Kidney (tissue), 14 donors: ENCODE data around the gene PRKCZ. TPM values are rescaled to one million over a fixed set of nuclear protein-coding genes. Genes with fewer than 3 reads are reported as not detected.

ENCODE experiments used
- DNase-seq, 5 donors: peaks; one replicate each; pipeline ENCODE4 v3.0.0-alpha.2; 2013 to 2020
- FAIRE-seq: peaks from 2 replicates; lab custom pipeline; 2012; peaks lifted over from hg19 to GRCh38; lab: Jason Lieb, UNC
- H3K27ac ChIP-seq, 2 donors: one replicate each; pipeline ENCODE4 v1.7.0; 2013; ENCODE audit warnings: low read depth in 2 of 2, low read length in 2 of 2, inconsistent platforms in 1 of 2
- H3K27me3 ChIP-seq: one replicate; pipeline ENCODE4 v1.7.1; 2013; ENCODE audit warnings: low read length, inconsistent platforms; ENCODE audit not compliant: control insufficient read depth, insufficient read depth
- H3K36me3 ChIP-seq, 3 donors: one replicate each; pipeline versions ENCODE4 v1.7.0 to v1.7.1; 2013; ENCODE audit warnings: low read length in 3 of 3, control low read depth in 1 of 3, inconsistent platforms in 1 of 3; ENCODE audit not compliant: insufficient read depth in 3 of 3, control insufficient read depth in 2 of 3
- H3K4me1 ChIP-seq, 3 donors: one replicate each; pipeline versions ENCODE4 v1.7.0 to v1.7.1; 2013; ENCODE audit warnings: low read length in 3 of 3, inconsistent platforms in 1 of 3, low read depth in 1 of 3; ENCODE audit not compliant: control insufficient read depth in 2 of 3, insufficient read depth in 2 of 3
- H3K4me3 ChIP-seq, 3 donors: one replicate each; pipeline versions ENCODE4 v1.7.0 to v1.8.1; 2013; ENCODE audit warnings: low read length in 3 of 3, control low read depth in 1 of 3, inconsistent platforms in 1 of 3
- H3K9ac ChIP-seq, 3 donors: one replicate each; pipeline versions ENCODE4 v1.7.0 to v1.7.1; 2013; ENCODE audit warnings: low read length in 3 of 3, control low read depth in 1 of 3, inconsistent platforms in 1 of 3
- H3K9me3 ChIP-seq, 3 donors: one replicate each; pipeline versions ENCODE4 v1.7.0 to v1.7.1; 2013; ENCODE audit warnings: low read length in 3 of 3, control low read depth in 1 of 3, inconsistent platforms in 1 of 3; ENCODE audit not compliant: control insufficient read depth in 2 of 3, insufficient read depth in 1 of 3
- intact Hi-C: fragments of 100-400 bp; cut with DNase I; formaldehyde crosslinking; loops from one replicate; pipeline ENCODE4 v1.11.1; 2022
- polyA plus RNA-seq: library from polyadenylated mRNA; stranded (reverse); fragments of 350-450 nt; fragmentation: Illumina TruSeq; extraction: RNeasy Lipid Tissue Mini Kit (QIAGEN cat#74804); gene quantifications from one replicate; pipeline ENCODE4 v1.2.3, GENCODE V29; 2014; ENCODE audit warnings: low read depth, low replicate concordance; ENCODE audit not compliant: insufficient read depth
- total RNA-seq: library from RNA; stranded (reverse); fragmentation: NEBNext Ultra II Directional; extraction: Animal tissue kit (Norgen Biotek cat#: 25700); gene quantifications from one replicate; pipeline ENCODE4 v1.2.1, GENCODE V29; 2021
- TF ChIP-seq, protein P1 (sequence below): IDR thresholded peaks from 3 replicates; pipeline ENCODE4 v1.5.1; 2012; ENCODE audit warnings: mild to moderate bottlenecking, moderate library complexity, borderline replicate concordance; ENCODE audit not compliant: insufficient read depth; ENCODE audit errors: extremely low read depth
- donor health status: control.
- donor health status: control.
- donor health status: control.
- donor health status: control.
- donor health status: control.
- donor health status: DM: yes; HTN: yes; CAD: no.
- donor health status: Normal renal cell carcinoma (clear cell type).

PRKCZ gene
- total and polyA plus RNA-seq, 2 donors from 2014 or later: 24.7 to 42.4 TPM

DNA sequence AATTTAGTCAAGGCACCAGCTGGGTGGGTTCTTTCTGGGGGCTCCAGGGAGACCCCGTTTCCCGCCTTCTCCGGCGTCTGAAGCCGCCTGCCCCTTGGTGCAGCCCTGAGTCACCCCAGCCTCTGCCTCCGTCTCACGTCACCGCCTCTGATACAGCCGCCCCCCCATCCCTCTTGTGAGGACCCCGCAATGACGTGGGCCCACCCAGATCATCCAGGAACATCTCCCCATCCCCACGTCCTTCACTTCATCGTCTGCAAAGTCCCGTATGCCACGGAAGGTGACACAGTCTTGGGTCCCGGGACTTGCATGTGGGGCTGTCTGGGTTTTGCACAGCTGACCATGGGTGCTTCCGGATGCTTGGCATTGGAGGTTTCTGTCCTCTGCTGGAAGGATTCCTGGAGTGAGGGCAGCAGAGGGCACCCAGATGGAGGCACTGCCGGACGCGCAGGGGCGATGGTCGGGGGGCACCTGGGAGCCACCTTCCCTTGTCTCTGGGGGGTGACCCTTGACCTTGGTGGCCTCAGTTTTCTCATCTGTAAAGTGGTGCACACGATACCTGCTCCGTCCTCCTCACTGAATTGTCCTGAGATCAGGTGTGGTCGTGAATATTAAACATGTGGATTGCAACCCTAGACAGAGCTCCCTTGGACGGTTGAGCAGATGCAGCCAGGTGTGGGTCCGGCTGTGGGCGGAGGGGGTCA, 58.8 kb downstream of the PRKCZ start:
- Histone ChIP-seq H3K27ac (no peak overlapping the region), H3K4me3 (no peak overlapping the region), H3K4me1 (peaks cover 0 to 9% (median 9%) of the 10 kb centered on the region in 3 donors), H3K9me3 (no peaks in the 10 kb centered on the region), H3K27me3 (no peaks in the 10 kb centered on the region), H3K9ac (no peak overlapping the region), H3K36me3 (no peaks in the 10 kb centered on the region)
- DNase-seq (peak in 1 of 5 donors; percentile 52), FAIRE-seq (no peak)
- intact Hi-C loops: no loop called here
- TF ChIP-seq, protein P1, sequence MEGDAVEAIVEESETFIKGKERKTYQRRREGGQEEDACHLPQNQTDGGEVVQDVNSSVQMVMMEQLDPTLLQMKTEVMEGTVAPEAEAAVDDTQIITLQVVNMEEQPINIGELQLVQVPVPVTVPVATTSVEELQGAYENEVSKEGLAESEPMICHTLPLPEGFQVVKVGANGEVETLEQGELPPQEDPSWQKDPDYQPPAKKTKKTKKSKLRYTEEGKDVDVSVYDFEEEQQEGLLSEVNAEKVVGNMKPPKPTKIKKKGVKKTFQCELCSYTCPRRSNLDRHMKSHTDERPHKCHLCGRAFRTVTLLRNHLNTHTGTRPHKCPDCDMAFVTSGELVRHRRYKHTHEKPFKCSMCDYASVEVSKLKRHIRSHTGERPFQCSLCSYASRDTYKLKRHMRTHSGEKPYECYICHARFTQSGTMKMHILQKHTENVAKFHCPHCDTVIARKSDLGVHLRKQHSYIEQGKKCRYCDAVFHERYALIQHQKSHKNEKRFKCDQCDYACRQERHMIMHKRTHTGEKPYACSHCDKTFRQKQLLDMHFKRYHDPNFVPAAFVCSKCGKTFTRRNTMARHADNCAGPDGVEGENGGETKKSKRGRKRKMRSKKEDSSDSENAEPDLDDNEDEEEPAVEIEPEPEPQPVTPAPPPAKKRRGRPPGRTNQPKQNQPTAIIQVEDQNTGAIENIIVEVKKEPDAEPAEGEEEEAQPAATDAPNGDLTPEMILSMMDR: no peak

DNA sequence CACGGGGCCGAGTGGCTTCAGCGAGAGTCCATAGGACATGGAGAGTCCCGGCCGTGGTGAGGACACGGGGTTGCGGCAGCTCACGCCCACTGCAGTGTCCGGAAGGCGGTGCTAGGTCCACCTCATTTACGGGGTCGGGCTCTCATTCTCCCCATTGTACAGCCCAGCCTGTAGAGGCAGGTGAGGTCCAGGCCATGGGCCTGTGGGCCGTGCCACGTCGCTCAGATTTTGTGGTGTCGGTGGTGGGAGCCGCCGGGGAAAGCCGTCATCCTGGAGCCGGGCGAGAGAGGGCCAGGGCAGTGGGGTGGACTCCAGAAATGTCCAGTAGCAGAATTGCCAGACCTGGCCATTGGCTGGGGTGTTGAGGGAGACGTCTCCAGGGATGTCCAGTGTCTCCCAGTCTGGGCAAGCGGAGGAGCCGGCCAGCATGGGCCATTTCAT, 59.4 kb downstream of the PRKCZ start:
- Histone ChIP-seq H3K9me3 (no peaks in the 10 kb centered on the region), H3K27me3 (no peaks in the 10 kb centered on the region), H3K4me3 (no peak overlapping the region), H3K9ac (no peak overlapping the region), H3K36me3 (no peaks in the 10 kb centered on the region), H3K27ac (no peak overlapping the region), H3K4me1 (peaks cover 0 to 5% (median 3%) of the 10 kb centered on the region in 3 donors)
- no peak for FAIRE-seq
- TF ChIP-seq, protein P1: no peak
- intact Hi-C loops: no loop called here
- peak in 1 of 5 donors; percentile 68 for DNase-seq

DNA sequence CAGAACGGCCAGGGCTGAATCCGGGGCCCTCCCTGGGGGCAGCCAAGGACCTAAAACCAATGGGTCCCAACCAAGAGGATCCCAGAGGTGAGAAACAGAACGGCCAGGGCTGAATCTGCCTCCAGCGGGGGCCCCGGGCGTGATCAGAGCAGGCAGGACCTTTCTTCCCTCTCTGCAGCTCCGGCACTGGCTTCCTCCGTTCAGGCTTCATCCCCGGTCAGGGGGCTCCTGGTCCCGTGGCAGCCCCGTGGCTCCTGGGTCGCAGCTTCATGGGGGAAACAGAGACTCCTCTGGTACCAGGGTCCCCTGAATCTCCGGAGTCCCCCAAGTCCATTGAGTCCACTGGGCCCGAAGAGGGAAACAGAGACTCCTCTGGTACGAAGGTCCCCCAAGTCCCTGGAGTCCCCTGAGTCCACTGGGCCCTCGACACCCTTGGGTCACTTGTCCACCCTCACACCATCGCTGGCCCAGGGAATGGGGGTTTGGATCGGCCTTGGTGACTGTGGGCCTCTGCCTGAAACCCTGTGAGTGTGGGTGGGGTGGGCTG, 60.1 kb downstream of the PRKCZ start:
- no peaks in the 10 kb centered on the region for H3K9me3 ChIP-seq
- no peak for FAIRE-seq

More for the DNA sequence above, 60.1 kb downstream of the PRKCZ start:
- no peak overlapping the region for H3K27ac ChIP-seq
- no peaks in the 10 kb centered on the region for H3K27me3 ChIP-seq
- no peaks in the 10 kb centered on the region for H3K4me1 ChIP-seq
- H3K4me3 ChIP-seq: no peak overlapping the region
- TF ChIP-seq, protein P1: no peak
- intact Hi-C loops: no loop called here
- no peak overlapping the region for H3K9ac ChIP-seq
- no peaks in the 10 kb centered on the region for H3K36me3 ChIP-seq
- peak in 1 of 5 donors; percentile 54 for DNase-seq
